IMR-90 (cell line): ENCODE measurements around the gene RBPJ. TPM values are rescaled to one million over a fixed set of nuclear protein-coding genes. Genes with fewer than 3 reads are reported as not detected.

Source experiments
- ATAC-seq: fragments of 200-7000 bp; cut with Tn5 transposase; 2 replicates; pipeline ENCODE4 v1.9.1; 2020; ENCODE audit warnings: low read depth, mild to moderate bottlenecking, moderate library complexity
- BruUV-seq: library from RNA; stranded (reverse); fragments of 400-500 nt; replicated peaks from 2 replicates; lab custom pipeline; 2021; lab: Mats Ljungman, UMichigan
- CTCF ChIA-PET: fragments of 300-600 bp; formaldehyde crosslinking; extraction: SDS; loops from one replicate; lab custom pipeline; 2021; ENCODE audit warnings: antibody characterized with exemption; lab: Yijun Ruan, JAX
- POLR2A ChIA-PET: fragments of 300-600 bp; sonication (Branson Sonifier 250); formaldehyde crosslinking; loops from one replicate; lab custom pipeline; 2022; ENCODE audit warnings: antibody characterized with exemption; ENCODE audit not compliant: unreplicated experiment; lab: Charles Lee
- DNase-seq: peaks from one replicate; pipeline ENCODE4 v3.0.0; 2013
- H2AFZ ChIP-seq: replicated peaks from 2 replicates; pipeline ENCODE3; 2013; ENCODE audit warnings: low read length, mild to moderate bottlenecking; ENCODE audit not compliant: poor library complexity
- H2AK5ac ChIP-seq: 2 replicates; pipeline ENCODE4 v1.6.1; 2013; ENCODE audit warnings: low read depth, low read length, inconsistent platforms
- H2AK9ac ChIP-seq: replicated peaks from 2 replicates; pipeline ENCODE3; 2013; ENCODE audit warnings: mild to moderate bottlenecking, low read depth, low read length, moderate library complexity; ENCODE audit not compliant: poor library complexity
- H2BK120ac ChIP-seq: 2 replicates; pipeline ENCODE4 v1.6.1; 2013; ENCODE audit warnings: low read depth, low read length, inconsistent platforms
- H2BK15ac ChIP-seq: 3 replicates; pipeline ENCODE4 v1.6.1; 2013; ENCODE audit warnings: low read depth, low read length, inconsistent platforms
- H2BK20ac ChIP-seq: 2 replicates; pipeline ENCODE4 v1.6.1; 2013; ENCODE audit warnings: low read depth, mild to moderate bottlenecking, inconsistent platforms, low read length, moderate library complexity
- H2BK5ac ChIP-seq: 2 replicates; pipeline ENCODE4 v1.6.1; 2013; ENCODE audit warnings: mild to moderate bottlenecking, low read depth, low read length, inconsistent platforms; ENCODE audit not compliant: poor library complexity, severe bottlenecking
- H3K14ac ChIP-seq: replicated peaks from 2 replicates; pipeline ENCODE4 v1.6.1; 2013; ENCODE audit warnings: low read depth, low read length, inconsistent platforms
- H3K18ac ChIP-seq: 2 replicates; pipeline ENCODE4 v1.6.1; 2013; ENCODE audit warnings: low read depth, low read length, control low read depth
- H3K23ac ChIP-seq: 2 replicates; pipeline ENCODE4 v1.6.1; 2013; ENCODE audit warnings: low read depth, low read length, inconsistent platforms
- H3K27ac ChIP-seq: 2 replicates; pipeline ENCODE4 v1.5.1; 2013; ENCODE audit warnings: mild to moderate bottlenecking, control low read depth, low read length; ENCODE audit not compliant: insufficient read depth
- H3K27me3 ChIP-seq: 2 replicates; pipeline ENCODE4 v1.6.1; 2013; ENCODE audit warnings: low read length; ENCODE audit not compliant: control insufficient read depth, insufficient read depth
- H3K36me3 ChIP-seq: 2 replicates; pipeline ENCODE4 v1.6.1; 2013; ENCODE audit warnings: low read length, mixed read lengths; ENCODE audit not compliant: control insufficient read depth, insufficient read depth
- H3K4ac ChIP-seq: 2 replicates; pipeline ENCODE4 v1.6.1; 2013; ENCODE audit warnings: low read depth, low read length, inconsistent platforms
- H3K4me1 ChIP-seq: 2 replicates; pipeline ENCODE4 v1.6.1; 2013; ENCODE audit warnings: low read length, mixed read lengths; ENCODE audit not compliant: control insufficient read depth, insufficient read depth
- H3K4me2 ChIP-seq: 2 replicates; pipeline ENCODE4 v1.6.1; 2013; ENCODE audit warnings: low read depth, mild to moderate bottlenecking, control low read depth, low read length, moderate library complexity
- H3K4me3 ChIP-seq: 2 replicates; pipeline ENCODE4 v1.5.1; 2013; ENCODE audit warnings: low read depth, mild to moderate bottlenecking, control low read depth, low read length, moderate library complexity; ENCODE audit not compliant: insufficient read depth
- H3K56ac ChIP-seq: 2 replicates; pipeline ENCODE4 v1.6.1; 2013; ENCODE audit warnings: low read length, inconsistent platforms; ENCODE audit not compliant: insufficient read depth; ENCODE audit errors: extremely low read depth
- H3K79me1 ChIP-seq, 2 experiments: 2 replicates each; pipeline ENCODE4 v1.6.1; 2013; ENCODE audit warnings: low read length in 2 of 2, inconsistent platforms in 1 of 2, low read depth in 1 of 2
- H3K9ac ChIP-seq: 2 replicates; pipeline ENCODE4 v1.6.1; 2013; ENCODE audit warnings: low read depth, low read length, control low read depth
- H3K9me1 ChIP-seq: 2 replicates; pipeline ENCODE4 v1.6.1; 2013; ENCODE audit warnings: low read length, inconsistent platforms; ENCODE audit not compliant: insufficient read depth
- H3K9me3 ChIP-seq: 2 replicates; pipeline ENCODE4 v1.6.1; 2013; ENCODE audit warnings: low read length; ENCODE audit not compliant: control insufficient read depth, insufficient read depth
- H4K20me1 ChIP-seq: 2 replicates; pipeline ENCODE4 v1.6.1; 2013; ENCODE audit warnings: low read length, inconsistent platforms; ENCODE audit not compliant: insufficient read depth
- H4K5ac ChIP-seq: 2 replicates; pipeline ENCODE4 v1.6.1; 2013; ENCODE audit warnings: mild to moderate bottlenecking, low read depth, low read length, control low read depth
- H4K8ac ChIP-seq, 2 experiments: 2 replicates each; pipeline ENCODE4 v1.6.1; 2013; ENCODE audit warnings: low read depth in 2 of 2, low read length in 2 of 2, control low read depth in 1 of 2, inconsistent platforms in 1 of 2
- H4K91ac ChIP-seq: 2 replicates; pipeline ENCODE4 v1.6.1; 2013; ENCODE audit warnings: low read depth, low read length, inconsistent platforms; ENCODE audit not compliant: insufficient read depth
- BHLHE40 ChIP-seq: fragments of 150-350 bp; IDR thresholded peaks from 2 replicates; pipeline ENCODE4 v1.6.1; 2016; ENCODE audit warnings: mild to moderate bottlenecking, low read depth, low read length
- RFX5 ChIP-seq: IDR thresholded peaks from 2 replicates; pipeline ENCODE4 v1.8.0; 2012; ENCODE audit warnings: low read depth, mild to moderate bottlenecking, low read length, moderate library complexity
- WGBS, 2 experiments: methylation state at CpG; one replicate each; pipeline versions ENCODE4 v1.1.5 to v1.1.7; 2013; ENCODE audit warnings: missing lambda C conversion rate in 2 of 2; ENCODE audit not compliant: insufficient read length in 1 of 2; ENCODE audit errors: extremely low coverage in 2 of 2; 5-methylcytosine and 5-hydroxymethylcytosine counted together
- dilution Hi-C: fragments of 300-500 bp; cut with HindIII; formaldehyde crosslinking; loops from one replicate; pipeline ENCODE4 v1.14.3; 2018; ENCODE audit warnings: low sequenced_read_pairs; ENCODE audit not compliant: unreplicated experiment
- in situ Hi-C: fragments of 300-500 bp; cut with MboI; formaldehyde crosslinking; loops from 3 replicates; pipeline ENCODE4 v1.14.3; 2019; ENCODE audit warnings: low sequenced_read_pairs, inconsistent platforms, mixed read lengths
- intact Hi-C: fragments of 100-400 bp; cut with micrococcal nuclease; formaldehyde crosslinking; loops from 2 replicates; pipeline ENCODE4 v1.10.0; 2022
- polyA plus RNA-seq, 3 experiments: library from polyadenylated mRNA; depleted of rRNA; stranded (reverse); fragments of >200 nt; gene quantifications; 2 replicates each; pipeline ENCODE4 v1.2.3, GENCODE V29; 2012; ENCODE audit warnings: low replicate concordance in 1 of 3
- total RNA-seq: library from RNA; depleted of rRNA; stranded (reverse); fragments of >200 nt; gene quantifications from 2 replicates; pipeline ENCODE4 v1.2.3, GENCODE V29; 2012

Gene RBPJ
- total and polyA plus RNA-seq, 2 of the 4 experiments (the other 2 are of a cell fraction): 50.3 to 148 TPM

- H4K5ac ChIP-seq: 0 out of 2 replicates have a peak overlapping the region, but pooled peaks have one; percentile 68
- H2BK5ac ChIP-seq: peak overlapping the region; percentile 29
- no peaks in the 10 kb centered on the region for H3K36me3 ChIP-seq
- H2AK9ac ChIP-seq: no peak overlapping the region
- in situ Hi-C loops: no loop called here
- intact Hi-C loops: no loop called here
- no peak for DNase-seq
- peak overlapping the region; percentile 56 for H2BK120ac ChIP-seq
- H2AK5ac ChIP-seq: 0 out of 2 replicates have a peak overlapping the region, but pooled peaks have one; percentile 5
- dilution Hi-C loops: no loop called here
- no peak overlapping the region for H3K56ac ChIP-seq
- CTCF ChIA-PET: no interaction called here
- H2BK15ac ChIP-seq: peak overlapping the region; percentile 15; the same call in 1 of the 3 replicates
- peak overlapping the region; percentile 43; the same call in 1 of the 2 replicates for H4K91ac ChIP-seq
- H3K79me1 ChIP-seq: no peaks in the 10 kb centered on the region
- H2BK20ac ChIP-seq: peak overlapping the region; percentile 9
- no peak for ATAC-seq
- no peaks in the 10 kb centered on the region for H3K9me3 ChIP-seq
- peaks cover 5% of the 10 kb centered on the region; the same call in 1 of the 2 replicates for H3K9me1 ChIP-seq
- peaks cover 9% of the 10 kb centered on the region for H3K4me1 ChIP-seq
- TF ChIP-seq RFX5: no peak
- no peak for TF ChIP-seq BHLHE40
- H3K27ac ChIP-seq: no peak overlapping the region
- H3K18ac ChIP-seq: 0 out of 2 replicates have a peak overlapping the region, but pooled peaks have one; percentile 18
- H4K8ac ChIP-seq: no peak overlapping the region
- no CpG with 5 or more reads among the region's 5 CpGs for WGBS, 2 experiments
- H3K4me3 ChIP-seq: no peak overlapping the region
- no peaks in the 10 kb centered on the region for H4K20me1 ChIP-seq
- no peak overlapping the region for H3K23ac ChIP-seq
- H3K4me2 ChIP-seq: no peak overlapping the region
- H3K9ac ChIP-seq: no peak overlapping the region
- H2AFZ ChIP-seq: no peak overlapping the region
- no peaks in the 10 kb centered on the region for H3K27me3 ChIP-seq
- peak overlapping the region; percentile 36; the same call in 1 of the 2 replicates for H3K4ac ChIP-seq
- POLR2A ChIA-PET: no interaction called here
- no TSS peak for BruUV-seq
- peak overlapping the region; percentile 38; the same call in 1 of the 2 replicates for H3K14ac ChIP-seq
These were observed 25.9 kb upstream of the RBPJ start for GRCh38 chr4:26294904-26295303.
